Heart right ventricle (tissue), 16 donors: ENCODE data around the gene EMILIN2. TPM values are rescaled to one million over a fixed set of nuclear protein-coding genes. Genes with fewer than 3 reads are reported as not detected.

Source experiments
- ATAC-seq, 8 donors: fragments of 200-7000 bp; cut with Tn5 transposase; one replicate each; pipeline ENCODE4 v1.9.1; 2020; ENCODE audit warnings: mild to moderate bottlenecking in 8 of 8, moderate library complexity in 8 of 8, moderate number of reproducible peaks in 1 of 8
- DNase-seq, 2 donors: peaks; one replicate each; pipeline ENCODE4 v3.0.0-alpha.2; 2020
- H3K27ac ChIP-seq, 10 donors: fragments of 200-600 bp; sonication (generic) in 2 of 10; one replicate each; pipeline versions ENCODE4 v1.5.0 to v1.8.0; 2020 to 2022; ENCODE audit warnings: mild to moderate bottlenecking in 3 of 10
- H3K27me3 ChIP-seq, 7 donors: fragments of 200-600 bp; one replicate each; pipeline ENCODE4 v1.8.0; 2021 to 2022; ENCODE audit warnings: mild to moderate bottlenecking in 2 of 7
- H3K36me3 ChIP-seq, 9 donors: fragments of 200-600 bp; sonication (generic) in 1 of 9; one replicate each; pipeline versions ENCODE4 v1.5.0 to v1.8.0; 2020 to 2022; ENCODE audit warnings: mild to moderate bottlenecking in 2 of 9
- H3K4me1 ChIP-seq, 9 donors: fragments of 200-600 bp; sonication (generic) in 1 of 9; one replicate each; pipeline versions ENCODE4 v1.5.0 to v1.8.0; 2020 to 2022; ENCODE audit warnings: mild to moderate bottlenecking in 4 of 9
- H3K4me3 ChIP-seq, 10 donors: fragments of 200-600 bp; sonication (generic) in 2 of 10; one replicate each; pipeline versions ENCODE4 v1.5.0 to v1.8.0; 2020 to 2022; ENCODE audit warnings: mild to moderate bottlenecking in 7 of 10, moderate library complexity in 2 of 10
- H3K9me3 ChIP-seq, 11 donors: fragments of 200-600 bp in 10 of 11; sonication (generic) in 2 of 11; one replicate each; pipeline versions ENCODE4 v1.5.0 to v1.8.0; 2013 to 2022; ENCODE audit warnings: mild to moderate bottlenecking in 2 of 11, control low read depth in 1 of 11, moderate library complexity in 1 of 11
- WGBS, 2 donors: extraction: QIAGEN DNeasy Blood & Tissue Kit; methylation state at CpG; one replicate each; pipeline ENCODE4 v1.1.7; 2013; ENCODE audit warnings: inconsistent platforms in 1 of 2; 5-methylcytosine and 5-hydroxymethylcytosine counted together
- intact Hi-C, 10 donors: fragments of 100-400 bp; cut with DNase I; formaldehyde crosslinking; loops; one replicate each; pipeline versions ENCODE4 v1.11.1 to v1.14.2; 2022
- polyA plus RNA-seq, 2 donors: library from polyadenylated mRNA; stranded (reverse); fragments of 200-250 nt; gene quantifications; one replicate each; pipeline ENCODE4 v1.2.3, GENCODE V29; 2013
- total RNA-seq, 10 donors: library from RNA; stranded (reverse); fragmentation: NEBNext Ultra II Directional in 3 of 10; extraction: Animal tissue kit (Norgen Biotek cat#: 25700) in 3 of 10; gene quantifications; one replicate each; pipeline versions ENCODE4 v1.2.1 to v1.2.4, GENCODE V29; 2021 to 2023
- TF ChIP-seq, protein P1 (sequence below), 9 donors: fragments of 200-600 bp; sonication (generic) in 2 of 9; IDR thresholded peaks; one replicate each; pipeline versions ENCODE4 v1.5.0 to v1.8.0; 2021 to 2022; ENCODE audit warnings: antibody characterized with exemption in 9 of 9, mild to moderate bottlenecking in 5 of 9, moderate library complexity in 1 of 9
- donor health status: Arrhythmogenic right ventricular cardiomyopathy.
- donor health status: ischemic (EF 13 %, LVEDD 7.1; RV severe dilation, severe dysfunction).
- donor health status: healthy with polysubstance abuse.
- donor health status: DM: no; HTN: yes; CAD: no.
- donor health status: DM: no; HTN: no; CAD: no.
- donor health status: ischemic (EF 25% LVEDD 6.9; RV normal size, moderate dysfunction).
- donor health status: ischemic (EF 25% LVEDD 5.7; RV mildly dilated, moderate dysfunction).
- donor health status: healthy.
- donor health status: DM: yes; HTN: yes; CAD: no.
- donor health status: Ischemic cardiomyopathy.
- donor health status: ischemic (EF 35%, LVEDD 5.7; RV mildly dilated, moderate dysfunction).
- donor health status: nonischemic (EF 11% LVEDD 7.7; RV severe dilation, severe dysfunction).
- donor health status: DM: yes; HTN: yes; CAD: no.
- donor health status: PGD.
- donor health status: ischemic (EF 29% LVEDD 5.4; RV normal size, mild dysfunction).
- donor health status: nonischemic (EF 23%, LVEDD 6.1; RV moderate dilation, normal function).

Gene EMILIN2
- total and polyA plus RNA-seq, 12 donors: 9.5 to 50.5 (median 19.6) TPM

DNA sequence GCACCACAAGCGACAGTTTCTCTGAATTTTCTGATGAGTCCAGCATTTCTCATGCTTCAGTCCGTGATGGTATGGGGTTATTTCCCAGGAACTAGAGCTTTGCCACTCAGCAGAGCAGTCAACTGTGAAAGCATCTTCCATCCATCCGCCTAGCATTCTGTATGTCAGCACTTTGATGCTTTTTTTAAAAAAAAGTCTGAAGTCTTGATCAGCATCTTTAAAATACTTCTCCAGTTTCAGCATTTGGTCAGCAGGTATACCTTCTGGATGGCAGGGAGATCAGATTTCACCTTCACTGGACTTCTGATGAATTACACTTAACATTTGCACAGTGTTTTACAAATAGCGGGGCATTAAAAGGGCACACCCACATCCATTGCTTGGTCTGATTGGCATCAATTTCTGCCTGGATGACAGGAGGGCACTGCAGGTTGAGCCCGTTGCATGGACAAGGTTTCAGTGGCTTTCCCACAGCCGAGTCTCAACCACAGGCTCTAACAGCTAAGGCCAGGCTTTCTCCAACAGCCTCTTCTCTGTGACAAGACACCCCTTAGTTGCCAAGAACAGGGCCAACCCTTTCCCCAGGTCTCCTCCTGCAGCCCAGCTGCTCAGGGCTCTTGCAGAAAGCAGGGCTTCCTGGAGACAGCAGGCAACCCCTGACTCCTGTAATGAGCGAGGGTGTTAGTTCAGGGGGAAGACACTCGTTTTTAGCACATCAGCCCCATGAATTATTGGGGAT is 54.0 kb downstream of the EMILIN2 start:
- H3K9me3 ChIP-seq: peaks cover 0 to under 1% (median 0%) of the 10 kb centered on the region in 11 donors
- H3K27me3 ChIP-seq: peaks cover 0 to 8% (median 0%) of the 10 kb centered on the region in 7 donors
- no peaks in the 10 kb centered on the region for H3K36me3 ChIP-seq
- TF ChIP-seq, protein P1, sequence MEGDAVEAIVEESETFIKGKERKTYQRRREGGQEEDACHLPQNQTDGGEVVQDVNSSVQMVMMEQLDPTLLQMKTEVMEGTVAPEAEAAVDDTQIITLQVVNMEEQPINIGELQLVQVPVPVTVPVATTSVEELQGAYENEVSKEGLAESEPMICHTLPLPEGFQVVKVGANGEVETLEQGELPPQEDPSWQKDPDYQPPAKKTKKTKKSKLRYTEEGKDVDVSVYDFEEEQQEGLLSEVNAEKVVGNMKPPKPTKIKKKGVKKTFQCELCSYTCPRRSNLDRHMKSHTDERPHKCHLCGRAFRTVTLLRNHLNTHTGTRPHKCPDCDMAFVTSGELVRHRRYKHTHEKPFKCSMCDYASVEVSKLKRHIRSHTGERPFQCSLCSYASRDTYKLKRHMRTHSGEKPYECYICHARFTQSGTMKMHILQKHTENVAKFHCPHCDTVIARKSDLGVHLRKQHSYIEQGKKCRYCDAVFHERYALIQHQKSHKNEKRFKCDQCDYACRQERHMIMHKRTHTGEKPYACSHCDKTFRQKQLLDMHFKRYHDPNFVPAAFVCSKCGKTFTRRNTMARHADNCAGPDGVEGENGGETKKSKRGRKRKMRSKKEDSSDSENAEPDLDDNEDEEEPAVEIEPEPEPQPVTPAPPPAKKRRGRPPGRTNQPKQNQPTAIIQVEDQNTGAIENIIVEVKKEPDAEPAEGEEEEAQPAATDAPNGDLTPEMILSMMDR (IDR thresholded peaks at IDR 0.05): no peak
- DNase-seq: no peak
- no peak overlapping the region for H3K4me3 ChIP-seq
- intact Hi-C loops: loop anchor here in 6 of 10 donors (5.0 to 10.0 kb wide), 5 partner anchors 54 to 126 kb away; partner anchors contain the start of gene EMILIN2 (in 3 of the 6)
- H3K27ac ChIP-seq: peak overlapping the region in 9 of 10 donors; percentile 6 to 79 (median 53)
- WGBS, 2 donors: 68 to 78% methylated on average over 8 of the region's 8 CpGs
- ATAC-seq: peak in 2 of 8 donors; percentile 2 to 18
- peaks cover 6 to 80% (median 53%) of the 10 kb centered on the region in 9 donors for H3K4me1 ChIP-seq

DNA sequence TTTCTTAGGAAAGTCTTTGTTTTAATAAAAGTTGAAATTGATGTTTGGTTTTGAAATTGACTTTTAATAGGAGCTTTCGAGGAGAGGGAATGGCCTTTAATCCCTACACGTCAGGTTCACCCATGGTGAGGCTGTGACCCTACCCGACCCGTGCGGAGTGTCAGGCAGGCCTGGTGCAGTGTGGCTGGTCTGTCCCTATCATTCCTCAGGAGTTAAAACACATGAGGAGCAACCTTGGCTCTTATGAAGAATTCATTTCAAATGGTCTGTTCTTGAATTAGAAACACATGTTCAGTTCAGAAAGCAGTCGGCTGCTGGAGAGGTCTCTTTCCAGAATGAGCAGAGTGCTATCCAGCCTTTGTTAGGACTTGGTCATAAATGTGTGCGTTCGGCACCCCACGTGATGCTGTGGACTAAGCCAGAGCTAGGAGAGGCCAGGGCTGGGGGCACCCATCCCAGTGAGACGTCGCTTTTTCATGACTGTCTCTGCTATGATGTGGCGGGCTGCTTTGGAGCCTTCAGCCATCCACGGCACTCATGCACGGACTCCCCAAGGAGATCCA is 54.7 kb downstream of the EMILIN2 start:
- intact Hi-C loops: loop anchor here in 6 of 10 donors (5.0 to 10.0 kb wide), 5 partner anchors 54 to 127 kb away; partner anchors contain the start of gene EMILIN2 (in 3 of the 6)
- no peaks in the 10 kb centered on the region for H3K9me3 ChIP-seq
- peaks cover 0 to 8% (median 0%) of the 10 kb centered on the region in 7 donors for H3K27me3 ChIP-seq
- ATAC-seq: peak; percentile 21 to 48 (median 30)
- peak overlapping the region in 9 of 10 donors; percentile 6 to 79 (median 53) for H3K27ac ChIP-seq
- no peaks in the 10 kb centered on the region for H3K36me3 ChIP-seq
- TF ChIP-seq, protein P1 (IDR thresholded peaks at IDR 0.05): no peak
- H3K4me3 ChIP-seq: no peak overlapping the region
- H3K4me1 ChIP-seq: peaks cover 11 to 86% (median 60%) of the 10 kb centered on the region in 9 donors
- 38 to 50% methylated on average over 14 of the region's 14 CpGs for WGBS, 2 donors
- no peak for DNase-seq

DNA sequence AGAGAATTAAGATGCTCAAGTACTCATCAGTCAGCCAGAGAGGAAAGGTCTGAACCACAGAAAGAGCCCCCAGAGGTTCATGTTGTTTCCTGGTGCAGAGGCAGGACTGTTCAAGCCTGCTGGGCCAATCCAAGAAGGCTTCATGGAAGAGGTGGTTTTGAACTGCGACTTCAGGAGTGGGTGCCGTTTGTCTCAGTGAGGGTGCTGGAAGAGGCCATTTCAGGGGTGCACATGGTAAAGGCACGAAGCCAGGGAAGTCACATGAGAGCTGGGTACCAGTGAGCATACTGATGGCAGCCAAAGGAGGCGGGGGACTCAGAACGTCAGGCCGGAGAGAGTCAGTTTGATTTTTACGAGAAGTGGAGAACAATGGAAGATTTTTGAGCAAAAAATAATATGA is 55.5 kb downstream of the EMILIN2 start:
- Histone ChIP-seq H3K4me3 (no peak overlapping the region), H3K27ac (peak overlapping the region in 9 of 10 donors; percentile 6 to 79 (median 64)), H3K27me3 (peaks cover 0 to 8% (median 0%) of the 10 kb centered on the region in 7 donors), H3K36me3 (no peaks in the 10 kb centered on the region), H3K4me1 (peaks cover 18 to 84% (median 62%) of the 10 kb centered on the region in 9 donors), H3K9me3 (no peaks in the 10 kb centered on the region)
- 79 to 84% methylated on average over 7 of the region's 7 CpGs for WGBS, 2 donors
- intact Hi-C loops: loop anchor here in 6 of 10 donors (2.0 to 10.0 kb wide), 6 partner anchors 44 to 128 kb away; partner anchors contain the start of gene EMILIN2 (in 3 of the 6)
- ATAC-seq (no peak), DNase-seq (no peak)
- TF ChIP-seq, protein P1 (IDR thresholded peaks at IDR 0.05): no peak

DNA sequence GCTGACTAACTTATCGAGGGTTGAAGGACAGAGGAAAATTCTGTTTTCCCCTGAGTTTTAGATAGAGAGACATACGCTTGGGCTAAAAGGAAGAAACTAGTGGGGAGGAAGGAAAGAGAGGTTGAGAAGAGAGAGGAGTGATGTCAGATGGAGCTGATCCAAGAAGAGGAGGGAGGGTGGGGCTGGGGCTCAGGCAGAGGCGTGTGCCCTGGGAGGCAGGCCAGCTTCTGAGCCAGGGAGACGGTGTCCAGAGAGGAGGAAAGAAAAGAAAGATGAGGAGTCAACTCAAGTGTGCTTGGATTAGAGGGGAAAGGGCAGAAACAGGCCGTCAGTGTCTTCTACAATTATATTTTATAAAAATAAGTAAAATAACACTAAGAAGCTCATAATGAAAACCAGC is 56.2 kb downstream of the EMILIN2 start:
- peaks cover 17 to 84% (median 60%) of the 10 kb centered on the region in 9 donors for H3K4me1 ChIP-seq
- intact Hi-C loops: loop anchor here in 6 of 10 donors (2.0 to 10.0 kb wide), 6 partner anchors 44 to 128 kb away; partner anchors contain the start of gene EMILIN2 (in 3 of the 6)

More for the DNA sequence above, 56.2 kb downstream of the EMILIN2 start:
- H3K9me3 ChIP-seq: no peaks in the 10 kb centered on the region
- H3K36me3 ChIP-seq: no peaks in the 10 kb centered on the region
- TF ChIP-seq, protein P1 (IDR thresholded peaks at IDR 0.05): no peak
- peaks cover 0 to 8% (median 0%) of the 10 kb centered on the region in 7 donors for H3K27me3 ChIP-seq
- no peak overlapping the region for H3K4me3 ChIP-seq
- WGBS, 2 donors: 4 to 6% methylated on average over 5 of the region's 5 CpGs
- DNase-seq (peak; percentile 66 to 70), ATAC-seq (peak; percentile 21 to 68 (median 58))
- peak overlapping the region in 8 of 10 donors; percentile 6 to 79 (median 67) for H3K27ac ChIP-seq
